ENCODE results near the gene HOXB4. TPM values are rescaled to one million over a fixed set of nuclear protein-coding genes. Genes with fewer than 3 reads are reported as not detected.

The HOXB4 gene
- total RNA-seq, 1 experiment from 2014 or later, result 9.7 TPM

DNA sequence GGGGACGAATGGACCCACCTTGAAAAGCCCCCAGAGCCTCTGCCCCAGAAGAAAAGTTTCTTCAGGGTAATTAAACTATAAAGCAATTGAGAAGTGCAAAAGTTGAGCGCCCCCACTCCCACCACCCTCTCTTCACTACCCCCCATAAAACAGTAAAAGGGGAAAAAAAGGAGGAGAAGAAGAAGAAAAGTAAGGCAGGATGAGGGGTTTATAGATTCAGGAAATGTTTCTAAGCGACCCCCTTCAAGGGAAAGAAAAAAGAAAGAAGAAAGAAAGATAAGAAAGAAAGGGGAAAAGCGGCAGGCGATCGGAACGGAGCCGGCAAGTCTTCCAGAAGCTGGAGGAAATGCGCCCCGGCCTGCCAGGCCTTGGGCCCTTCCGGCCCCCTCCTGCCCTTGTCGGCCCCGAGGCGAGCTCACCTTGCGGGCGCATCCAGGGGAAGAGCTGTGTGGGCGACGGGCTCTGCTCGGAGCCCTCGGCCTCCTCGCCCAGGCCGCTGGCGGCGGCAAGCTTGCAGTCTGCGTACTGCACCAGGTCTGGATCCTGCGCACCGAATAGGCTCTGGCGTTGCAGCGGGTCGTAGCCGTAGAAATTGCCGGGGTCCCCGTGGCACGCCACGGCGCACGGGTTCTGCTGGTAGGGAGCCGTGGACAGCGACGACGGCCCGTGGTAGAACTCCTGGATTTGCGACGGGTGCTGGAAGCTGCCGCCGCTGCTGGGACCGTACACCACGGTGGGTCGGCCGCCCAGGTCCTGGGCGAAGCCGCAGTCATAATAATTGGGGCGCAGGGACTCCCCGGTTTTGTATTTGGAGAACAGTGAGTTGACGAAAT lies 35.9 kb upstream of the HOXB4 start:
- H3K27ac ChIP-seq (ENCODE audit: low read depth, low read length, poor library complexity, severe bottlenecking), result peak overlapping the region; percentile 96
- no peaks in the 10 kb centered on the region for H3K9me3 ChIP-seq (ENCODE audit: low read depth, low read length, poor library complexity, severe bottlenecking)
- no peaks in the 10 kb centered on the region for H3K27me3 ChIP-seq (replicated peaks; ENCODE audit: insufficient read depth, low read depth, low read length, poor library complexity)
- peaks cover 27% of the 10 kb centered on the region for H3K4me1 ChIP-seq (ENCODE audit: insufficient read depth, low read length, poor library complexity, severe bottlenecking)
- peak overlapping the region; percentile 87 for H3K4me3 ChIP-seq (ENCODE audit: low read depth, low read length, poor library complexity, severe bottlenecking)
- intact Hi-C loops (cut with micrococcal nuclease; ENCODE audit: unreplicated experiment), result no loop called here
- peak; percentile 72 for DNase-seq (ENCODE audit: low spot score)
- POLR2A ChIA-PET (ENCODE audit: low non-redundant PET), result interaction anchor here (0.6 kb wide), 1 partner anchor 360 kb away, joined by 4 read pairs; no protein-coding TSS in a partner anchor
- no TSS peak for BruUV-seq (replicated peaks)
- H3K36me3 ChIP-seq (ENCODE audit: insufficient read depth, low read length, poor library complexity, severe bottlenecking), result no peaks in the 10 kb centered on the region
- no peak for TF ChIP-seq CTCF (conservative IDR thresholded peaks at IDR 0.05; ENCODE audit: low read depth, low read length)
- no peak for TF ChIP-seq EZH2 (IDR thresholded peaks at IDR 0.05; ENCODE audit: borderline replicate concordance, low read depth, low read length, poor library complexity, severe bottlenecking)
- CTCF ChIA-PET, result interaction anchor here (0.6 to 1.5 kb wide), 7 partner anchors 12 to 589 kb away, joined by 3 to 9 read pairs (median 4); partner anchors contain the start of genes HOXB5 and HOXB9

DNA sequence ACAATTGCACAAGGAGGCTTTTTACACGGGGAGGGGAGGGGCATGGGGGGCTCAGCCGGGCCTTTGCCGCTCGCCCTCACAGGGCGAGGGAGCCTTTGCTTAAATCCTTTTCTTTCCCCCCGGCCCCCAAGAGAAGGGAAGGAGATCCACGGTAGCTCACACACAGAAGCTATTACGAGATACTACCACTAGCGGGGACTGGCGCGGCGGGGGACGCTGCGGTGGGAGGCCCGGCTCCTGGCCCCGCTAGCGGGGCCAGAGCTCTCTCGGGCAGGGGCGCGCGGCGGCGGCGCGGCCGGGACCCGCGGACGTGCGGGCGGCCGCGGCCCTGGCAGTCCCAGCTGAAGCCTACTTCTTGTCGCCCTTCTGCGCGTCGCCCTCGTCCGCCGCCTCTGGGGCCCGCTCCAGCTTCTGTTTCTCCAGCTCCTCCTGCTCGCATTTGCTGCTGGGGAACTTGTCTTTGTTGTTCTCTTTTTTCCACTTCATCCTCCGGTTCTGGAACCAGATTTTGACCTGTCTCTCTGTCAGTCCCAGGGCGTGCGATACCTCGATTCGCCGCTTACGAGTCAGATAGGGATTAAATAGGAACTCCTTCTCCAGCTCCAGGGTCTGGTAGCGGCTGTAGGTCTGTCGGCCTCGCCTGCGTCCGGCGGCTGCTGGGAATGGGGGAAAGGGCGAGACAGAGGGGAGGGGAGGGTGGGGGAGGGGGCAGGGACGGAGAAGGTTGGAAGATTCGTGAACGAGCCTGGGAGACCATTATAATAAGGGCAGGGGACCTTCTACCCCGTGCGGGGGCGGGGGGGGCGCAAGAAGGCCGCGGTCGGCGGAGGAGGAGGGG lies 34.9 kb upstream of the HOXB4 start:
- H3K9me3 ChIP-seq (ENCODE audit: low read depth, low read length, poor library complexity, severe bottlenecking), result no peaks in the 10 kb centered on the region
- peak overlapping the region; percentile 96 for H3K27ac ChIP-seq (ENCODE audit: low read depth, low read length, poor library complexity, severe bottlenecking)
- ChIA-PET POLR2A (ENCODE audit: low non-redundant PET) (interaction anchor here (0.6 to 0.7 kb wide), 2 partner anchors 14 to 279 kb away, joined by 3 to 5 read pairs; no protein-coding TSS in a partner anchor), CTCF (interaction anchor here (0.6 to 1.4 kb wide), 6 partner anchors 11 to 1477 kb away, joined by 3 to 5 read pairs (median 4); partner anchors contain the start of gene HOXB5)
- H3K27me3 ChIP-seq (replicated peaks; ENCODE audit: insufficient read depth, low read depth, low read length, poor library complexity), result no peaks in the 10 kb centered on the region
- H3K4me1 ChIP-seq (ENCODE audit: insufficient read depth, low read length, poor library complexity, severe bottlenecking), result peaks cover 30% of the 10 kb centered on the region
- no TSS peak for BruUV-seq (replicated peaks)
- H3K4me3 ChIP-seq (ENCODE audit: low read depth, low read length, poor library complexity, severe bottlenecking), result peak overlapping the region; percentile 87
- TF ChIP-seq CTCF (conservative IDR thresholded peaks at IDR 0.05; ENCODE audit: low read depth, low read length) (peak; percentile 34; the same call in 1 of the 2 replicates), EZH2 (IDR thresholded peaks at IDR 0.05; ENCODE audit: borderline replicate concordance, low read depth, low read length, poor library complexity, severe bottlenecking) (no peak)
- DNase-seq (ENCODE audit: low spot score), result peak; percentile 87
- intact Hi-C loops (cut with micrococcal nuclease; ENCODE audit: unreplicated experiment), result no loop called here
- H3K36me3 ChIP-seq (ENCODE audit: insufficient read depth, low read length, poor library complexity, severe bottlenecking), result no peaks in the 10 kb centered on the region

DNA sequence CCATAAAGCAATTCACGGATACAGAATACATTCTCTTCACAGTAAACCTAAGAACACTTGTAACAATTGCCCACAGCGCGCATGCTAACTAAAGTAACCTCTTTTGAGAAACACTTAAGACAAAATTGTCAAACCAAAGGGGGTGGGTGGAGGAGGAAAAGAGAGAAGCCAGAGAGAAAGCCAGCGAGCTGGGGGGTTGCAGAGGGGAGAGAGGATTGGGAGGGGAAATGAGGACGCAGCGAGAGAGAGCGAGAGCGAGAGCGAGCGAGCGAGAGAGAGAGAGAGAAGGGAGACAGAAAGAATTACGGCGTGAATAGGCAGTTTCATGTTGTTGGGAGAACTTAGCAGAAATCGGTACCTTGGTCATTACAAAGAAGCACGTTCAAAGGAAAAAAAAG lies 34.3 kb upstream of the HOXB4 start:
- H3K4me3 ChIP-seq (ENCODE audit: low read depth, low read length, poor library complexity, severe bottlenecking), result peak overlapping the region; percentile 87
- H3K27ac ChIP-seq (ENCODE audit: low read depth, low read length, poor library complexity, severe bottlenecking), result peak overlapping the region; percentile 96
- peaks cover 30% of the 10 kb centered on the region for H3K4me1 ChIP-seq (ENCODE audit: insufficient read depth, low read length, poor library complexity, severe bottlenecking)
- intact Hi-C loops (cut with micrococcal nuclease; ENCODE audit: unreplicated experiment), result no loop called here
- H3K9me3 ChIP-seq (ENCODE audit: low read depth, low read length, poor library complexity, severe bottlenecking), result no peaks in the 10 kb centered on the region
- H3K36me3 ChIP-seq (ENCODE audit: insufficient read depth, low read length, poor library complexity, severe bottlenecking), result no peaks in the 10 kb centered on the region
- peak; percentile 75 for DNase-seq (ENCODE audit: low spot score)
- POLR2A ChIA-PET (ENCODE audit: low non-redundant PET), result interaction anchor here (0.6 to 0.7 kb wide), 2 partner anchors 13 to 279 kb away, joined by 3 to 5 read pairs; no protein-coding TSS in a partner anchor
- H3K27me3 ChIP-seq (replicated peaks; ENCODE audit: insufficient read depth, low read depth, low read length, poor library complexity), result no peaks in the 10 kb centered on the region
- no TSS peak for BruUV-seq (replicated peaks)
- CTCF ChIA-PET, result interaction anchor here (0.7 to 0.8 kb wide), 3 partner anchors 12 to 1478 kb away, joined by 3 to 5 read pairs (median 3); no protein-coding TSS in a partner anchor
- TF ChIP-seq EZH2 (IDR thresholded peaks at IDR 0.05; ENCODE audit: borderline replicate concordance, low read depth, low read length, poor library complexity, severe bottlenecking) (no peak), CTCF (conservative IDR thresholded peaks at IDR 0.05; ENCODE audit: low read depth, low read length) (no peak)

Measured in A673 (cell line).